Spleen (tissue), 11 donors: ENCODE data around the gene DDX24. TPM values are rescaled to one million over a fixed set of nuclear protein-coding genes. Genes with fewer than 3 reads are reported as not detected.
A peak's percentile ranks its signal among the peaks of the same experiment; 100 is the strongest.

Source experiments
- DNase-seq: peaks from one replicate; pipeline ENCODE4 v3.0.0-alpha.2; 2020
- H3K27ac ChIP-seq, 8 donors: fragments of 200-600 bp; sonication (generic) in 7 of 8; 1 replicate in 4 of 8; 2 replicates in 4 of 8; pipeline versions ENCODE4 v1.5.0 to v1.8.0; 2016 to 2021; ENCODE audit warnings: inconsistent platforms in 4 of 8, mild to moderate bottlenecking in 4 of 8, moderate library complexity in 1 of 8
- H3K27me3 ChIP-seq, 7 donors: fragments of 200-600 bp; sonication (generic) in 6 of 7; replicated peaks in 1 of 7; 1 replicate in 4 of 7; 2 replicates in 3 of 7; pipeline versions ENCODE4 v1.5.0 to v1.8.0; 2016 to 2021; ENCODE audit warnings: inconsistent platforms in 3 of 7, mild to moderate bottlenecking in 1 of 7
- H3K36me3 ChIP-seq, 6 donors: fragments of 200-600 bp; sonication (generic) in 5 of 6; 1 replicate in 4 of 6; 2 replicates in 2 of 6; pipeline versions ENCODE4 v1.5.0 to v1.8.0; 2016 to 2021; ENCODE audit warnings: inconsistent platforms in 2 of 6
- H3K4me1 ChIP-seq, 6 donors: fragments of 200-600 bp; sonication (generic) in 5 of 6; 1 replicate in 3 of 6; 2 replicates in 3 of 6; pipeline versions ENCODE4 v1.5.0 to v1.8.0; 2016 to 2021; ENCODE audit warnings: inconsistent platforms in 3 of 6
- H3K4me3 ChIP-seq, 8 donors: fragments of 200-600 bp; sonication (generic) in 7 of 8; 1 replicate in 4 of 8; 2 replicates in 4 of 8; pipeline versions ENCODE4 v1.5.0 to v1.8.0; 2016 to 2021; ENCODE audit warnings: inconsistent platforms in 4 of 8, mild to moderate bottlenecking in 4 of 8, moderate library complexity in 2 of 8
- H3K9me3 ChIP-seq, 8 donors: fragments of 200-600 bp; sonication (generic) in 7 of 8; 1 replicate in 4 of 8; 2 replicates in 4 of 8; pipeline versions ENCODE4 v1.5.0 to v1.8.0; 2016 to 2021; ENCODE audit warnings: inconsistent platforms in 4 of 8
- CTCF ChIP-seq, 11 experiments: fragments of 200-600 bp in 7 of 11; fragments of 450-650 bp in 4 of 11; sonication (generic) in 4 of 11; IDR thresholded peaks in 8 of 11; conservative IDR thresholded peaks in 3 of 11; 1 replicate in 7 of 11; 2 replicates in 4 of 11; pipeline versions ENCODE4 v1.4.0 to v1.8.0; 2016 to 2021; ENCODE audit warnings: antibody characterized with exemption in 11 of 11, inconsistent platforms in 4 of 11, mild to moderate bottlenecking in 1 of 11
- POLR2A ChIP-seq, 3 donors: fragments of 450-650 bp; IDR thresholded peaks; one replicate each; pipeline ENCODE4 v1.5.1; 2017; ENCODE audit warnings: antibody characterized with exemption in 3 of 3, mild to moderate bottlenecking in 1 of 3
- POLR2AphosphoS5 ChIP-seq, 3 donors: sonication (generic); formaldehyde crosslinking; IDR thresholded peaks; one replicate each; pipeline ENCODE4 v1.5.1; 2017; ENCODE audit warnings: antibody characterized with exemption in 3 of 3
- WGBS, 5 donors: extraction: QIAGEN DNeasy Blood & Tissue Kit in 3 of 5; methylation state at CpG; one replicate each; pipeline versions ENCODE4 v1.1.5 to v1.1.7; 2013 to 2018; 5-methylcytosine and 5-hydroxymethylcytosine counted together
- intact Hi-C: fragments of 100-400 bp; cut with DNase I; formaldehyde crosslinking; loops from one replicate; pipeline ENCODE4 v1.15.0; 2023; ENCODE audit warnings: low total_unique reads
- polyA plus RNA-seq, 3 donors: library from polyadenylated mRNA; stranded (reverse); fragments of 200-250 nt; gene quantifications; one replicate each; pipeline ENCODE4 v1.2.1, GENCODE V29; 2013
- total RNA-seq, 7 donors: library from RNA; depleted of rRNA in 3 of 7; stranded (reverse); fragments of >200 nt in 3 of 7; fragmentation: NEBNext Ultra II Directional in 4 of 7; extraction: Animal tissue kit (Norgen Biotek cat#: 25700) in 4 of 7; gene quantifications; one replicate each; pipeline versions ENCODE4 v1.1.0 to v1.2.1, GENCODE V29; 2016 to 2021
- donor health status: healthy with polysubstance abuse.
- donor health status: DM: no; HTN: no; CAD: no; lungs with moderate emphysema.
- donor health status: DM: no; HTN: no; CAD: no.
- donor health status: Bipolar disorder and iron deficiency.
- donor health status: healthy.
- donor health status: DM: no; HTN: no; CAD: no.
- donor health status: DM: yes; HTN: yes; CAD: no.

Gene DDX24
- total and polyA plus RNA-seq, 10 donors, result 70.8 to 251 (median 171) TPM

GRCh38 chr14:94043756-94044475, 37.1 kb downstream of the DDX24 start:
- Histone ChIP-seq H3K27me3 (no peaks in the 10 kb centered on the region), H3K27ac (no peak overlapping the region), H3K36me3 (peaks cover 0 to 58% (median 43%) of the 10 kb centered on the region in 6 donors), H3K4me3 (no peak overlapping the region), H3K4me1 (peaks cover 0 to 62% (median 19%) of the 10 kb centered on the region in 6 donors), H3K9me3 (no peaks in the 10 kb centered on the region)
- TF ChIP-seq CTCF (IDR thresholded peaks at IDR 0.05 in 8 of 11, conservative IDR thresholded peaks at IDR 0.05 in 3 of 11), result no peak
- peak in 1 of 3 donors; percentile 59 for TF ChIP-seq POLR2AphosphoS5 (IDR thresholded peaks at IDR 0.05)
- no peak for TF ChIP-seq POLR2A (IDR thresholded peaks at IDR 0.05)
- peak; percentile 62 for DNase-seq
- 90 to 96% (median 93%) methylated on average over 14 of the region's 14 CpGs for WGBS, 5 donors
- intact Hi-C loops, result no loop called here

- intact Hi-C loops, result no loop called here
- TF ChIP-seq POLR2AphosphoS5 (IDR thresholded peaks at IDR 0.05) (no peak), POLR2A (IDR thresholded peaks at IDR 0.05) (no peak), CTCF (IDR thresholded peaks at IDR 0.05 in 8 of 11, conservative IDR thresholded peaks at IDR 0.05 in 3 of 11) (no peak)
- Histone ChIP-seq H3K27ac (no peak overlapping the region), H3K36me3 (peaks cover 0 to 51% (median 36%) of the 10 kb centered on the region in 6 donors), H3K27me3 (no peaks in the 10 kb centered on the region), H3K9me3 (no peaks in the 10 kb centered on the region), H3K4me1 (peaks cover 0 to 55% (median 16%) of the 10 kb centered on the region in 6 donors), H3K4me3 (no peak overlapping the region)
- DNase-seq, result peak; percentile 66
- 85 to 91% (median 86%) methylated on average over 12 to 13 of the region's 13 CpGs for WGBS, 5 donors
These were observed 37.8 kb downstream of the DDX24 start for GRCh38 chr14:94043111-94043755.

- peak; percentile 48 for DNase-seq
- H3K4me3 ChIP-seq, result no peak overlapping the region
- H3K27ac ChIP-seq, result no peak overlapping the region
- TF ChIP-seq POLR2A (IDR thresholded peaks at IDR 0.05), result no peak
- TF ChIP-seq CTCF (IDR thresholded peaks at IDR 0.05 in 8 of 11, conservative IDR thresholded peaks at IDR 0.05 in 3 of 11), result no peak
- no peak for TF ChIP-seq POLR2AphosphoS5 (IDR thresholded peaks at IDR 0.05)
- 65 to 79% (median 76%) methylated on average over 8 to 12 of the region's 12 CpGs for WGBS, 5 donors
- no peaks in the 10 kb centered on the region for H3K27me3 ChIP-seq
- peaks cover 0 to 45% (median 30%) of the 10 kb centered on the region in 6 donors for H3K36me3 ChIP-seq
- intact Hi-C loops, result no loop called here
- peaks cover 0 to 51% (median 16%) of the 10 kb centered on the region in 6 donors for H3K4me1 ChIP-seq
- H3K9me3 ChIP-seq, result no peaks in the 10 kb centered on the region
These were observed 38.4 kb downstream of the DDX24 start for GRCh38 chr14:94042433-94043091.
